OCI-LY1 (cell line): ENCODE measurements around the gene OVAAL.

Source experiments
- H2AFZ ChIP-seq: fragments of 200-600 bp; sonication (generic), shearing (Covaris generic); 2 replicates; pipeline ENCODE4 v1.6.0; 2014; ENCODE audit warnings: antibody characterized with exemption, mild to moderate bottlenecking, low read length
- H3F3A ChIP-seq: fragments of 200-600 bp; sonication (generic), shearing (Covaris generic); 2 replicates; pipeline ENCODE4 v1.6.0; 2014; ENCODE audit warnings: mild to moderate bottlenecking, antibody characterized with exemption, low read length, moderate library complexity; ENCODE audit not compliant: insufficient read depth
- H3K27ac ChIP-seq: fragments of 200-600 bp; sonication (generic); 2 replicates; pipeline ENCODE4 v1.5.1; 2014; ENCODE audit warnings: low read length, mixed run types, mild to moderate bottlenecking, low read depth; ENCODE audit not compliant: poor library complexity, severe bottlenecking
- H3K27me3 ChIP-seq: fragments of 200-600 bp; sonication (generic); 2 replicates; pipeline ENCODE4 v1.6.0; 2014; ENCODE audit warnings: antibody characterized with exemption, mild to moderate bottlenecking, low read length, moderate library complexity; ENCODE audit not compliant: insufficient read depth
- H3K36me3 ChIP-seq: fragments of 200-600 bp; sonication (generic); 2 replicates; pipeline ENCODE4 v1.6.1; 2014; ENCODE audit warnings: mild to moderate bottlenecking, antibody characterized with exemption, low read length, moderate library complexity, mixed read lengths; ENCODE audit not compliant: insufficient read depth
- H3K4me1 ChIP-seq: fragments of 200-600 bp; sonication (generic); 2 replicates; pipeline ENCODE4 v1.5.1; 2014; ENCODE audit warnings: mild to moderate bottlenecking, low read length, moderate library complexity; ENCODE audit not compliant: insufficient read depth, severe bottlenecking
- H3K4me2 ChIP-seq: fragments of 200-600 bp; sonication (generic), shearing (Covaris generic); 2 replicates; pipeline ENCODE4 v1.6.1; 2014; ENCODE audit warnings: low read length
- H3K4me3 ChIP-seq: fragments of 200-600 bp; sonication (generic); 2 replicates; pipeline ENCODE4 v1.5.1; 2014; ENCODE audit warnings: low read length, low read depth, mild to moderate bottlenecking, mixed read lengths; ENCODE audit not compliant: poor library complexity, severe bottlenecking
- H3K79me2 ChIP-seq: fragments of 200-600 bp; shearing (Covaris generic); 2 replicates; pipeline ENCODE4 v1.6.1; 2016; ENCODE audit warnings: mixed run types, low read length, mixed read lengths; ENCODE audit not compliant: insufficient read depth
- H3K9ac ChIP-seq: fragments of 200-600 bp; sonication (generic), shearing (Covaris generic); 2 replicates; pipeline ENCODE4 v1.6.1; 2014; ENCODE audit warnings: mild to moderate bottlenecking, low read length, mixed read lengths
- H3K9me2 ChIP-seq: fragments of 200-600 bp; sonication (generic), shearing (Covaris generic); 2 replicates; pipeline ENCODE4 v1.6.1; 2014; ENCODE audit warnings: low read depth, mild to moderate bottlenecking, low read length, mixed read lengths
- H3K9me3 ChIP-seq: fragments of 200-600 bp; shearing (Covaris generic); 2 replicates; pipeline ENCODE4 v1.6.1; 2014; ENCODE audit warnings: low read length, mixed read lengths
- H4K20me1 ChIP-seq: fragments of 200-600 bp; sonication (generic), shearing (Covaris generic); 2 replicates; pipeline ENCODE4 v1.6.0; 2016; ENCODE audit warnings: mild to moderate bottlenecking, low read length; ENCODE audit not compliant: insufficient read depth
- EZH2 ChIP-seq: fragments of 200-600 bp; sonication (generic), shearing (Covaris generic); IDR thresholded peaks from 2 replicates; pipeline ENCODE4 v1.8.0; 2017; ENCODE audit warnings: borderline replicate concordance, mixed run types, mild to moderate bottlenecking, antibody characterized with exemption, low read length, moderate library complexity, mixed read lengths
- TF ChIP-seq, protein P1 (sequence below): fragments of 200-600 bp; sonication (generic), shearing (Covaris generic); IDR thresholded peaks from 2 replicates; pipeline ENCODE4 v1.5.1; 2017; ENCODE audit warnings: mild to moderate bottlenecking, antibody characterized with exemption, low read length, moderate library complexity, mixed read lengths

The OVAAL gene

DNA sequence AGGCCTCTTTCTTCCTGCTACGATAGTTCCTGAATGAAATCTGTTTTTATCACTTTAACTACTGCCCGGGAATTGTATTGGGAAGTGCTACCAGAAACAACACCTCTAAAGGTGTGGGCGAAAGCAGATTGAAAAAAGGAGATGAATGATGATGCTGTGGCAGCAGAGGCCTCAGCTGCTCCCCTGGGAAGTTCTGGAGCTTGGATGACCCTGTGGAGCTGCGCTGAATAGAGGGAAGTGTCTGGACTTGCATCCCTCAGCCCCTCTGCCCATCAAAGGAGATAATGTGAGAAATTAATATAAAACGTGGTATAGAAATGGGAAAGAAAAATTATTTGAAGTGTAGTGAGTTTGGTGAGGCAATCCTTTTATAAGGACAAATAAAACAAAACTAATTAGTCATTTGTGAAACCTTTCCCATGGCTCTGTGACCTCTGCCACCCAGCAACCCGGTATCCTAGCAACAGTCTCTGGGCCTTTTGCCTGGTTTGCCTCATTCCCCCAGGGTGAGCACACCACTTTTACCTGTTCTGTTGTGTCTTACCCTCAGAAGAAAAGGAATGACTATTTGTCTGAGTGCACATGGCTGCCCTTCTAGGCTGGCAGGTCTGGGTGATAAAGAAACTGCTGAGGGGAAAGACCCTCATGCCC, 21.3 kb downstream of the OVAAL start:
- Histone ChIP-seq H3K27ac (no peak overlapping the region), H2AFZ (no peak overlapping the region), H3K9ac (no peak overlapping the region), H3K27me3 (no peaks in the 10 kb centered on the region), H3K4me3 (no peak overlapping the region), H3K9me2 (no peaks in the 10 kb centered on the region), H3K4me1 (no peaks in the 10 kb centered on the region), H4K20me1 (no peaks in the 10 kb centered on the region), H3F3A (no peaks in the 10 kb centered on the region), H3K9me3 (no peaks in the 10 kb centered on the region), H3K36me3 (no peaks in the 10 kb centered on the region), H3K4me2 (no peak overlapping the region), H3K79me2 (no peaks in the 10 kb centered on the region)
- TF ChIP-seq, protein P1, sequence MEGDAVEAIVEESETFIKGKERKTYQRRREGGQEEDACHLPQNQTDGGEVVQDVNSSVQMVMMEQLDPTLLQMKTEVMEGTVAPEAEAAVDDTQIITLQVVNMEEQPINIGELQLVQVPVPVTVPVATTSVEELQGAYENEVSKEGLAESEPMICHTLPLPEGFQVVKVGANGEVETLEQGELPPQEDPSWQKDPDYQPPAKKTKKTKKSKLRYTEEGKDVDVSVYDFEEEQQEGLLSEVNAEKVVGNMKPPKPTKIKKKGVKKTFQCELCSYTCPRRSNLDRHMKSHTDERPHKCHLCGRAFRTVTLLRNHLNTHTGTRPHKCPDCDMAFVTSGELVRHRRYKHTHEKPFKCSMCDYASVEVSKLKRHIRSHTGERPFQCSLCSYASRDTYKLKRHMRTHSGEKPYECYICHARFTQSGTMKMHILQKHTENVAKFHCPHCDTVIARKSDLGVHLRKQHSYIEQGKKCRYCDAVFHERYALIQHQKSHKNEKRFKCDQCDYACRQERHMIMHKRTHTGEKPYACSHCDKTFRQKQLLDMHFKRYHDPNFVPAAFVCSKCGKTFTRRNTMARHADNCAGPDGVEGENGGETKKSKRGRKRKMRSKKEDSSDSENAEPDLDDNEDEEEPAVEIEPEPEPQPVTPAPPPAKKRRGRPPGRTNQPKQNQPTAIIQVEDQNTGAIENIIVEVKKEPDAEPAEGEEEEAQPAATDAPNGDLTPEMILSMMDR, result no peak

DNA sequence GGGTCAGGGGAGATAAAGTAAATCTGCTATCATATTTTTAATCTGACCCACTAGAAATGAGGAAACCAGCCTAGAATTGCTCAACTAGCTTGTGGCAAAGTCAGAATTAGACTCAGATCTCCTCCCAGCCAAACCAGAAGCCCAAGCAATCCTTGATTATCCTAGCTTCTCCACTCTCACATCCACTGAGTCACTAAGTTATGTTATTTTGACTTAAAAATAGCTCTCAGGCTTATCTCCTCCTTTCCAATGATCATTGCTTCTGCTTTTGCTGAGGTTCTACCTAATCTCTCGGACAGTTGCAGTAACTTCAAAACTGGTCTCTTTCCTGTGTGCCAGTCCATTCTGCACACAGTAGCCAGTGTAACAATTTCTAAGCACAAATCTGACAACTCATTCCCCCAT, 22.9 kb downstream of the OVAAL start:
- Histone ChIP-seq H3K9me2 (no peaks in the 10 kb centered on the region), H3K27ac (no peak overlapping the region), H3K4me1 (no peaks in the 10 kb centered on the region), H3K4me3 (no peak overlapping the region), H3K4me2 (no peak overlapping the region), H3K27me3 (no peaks in the 10 kb centered on the region), H3K9ac (no peak overlapping the region), H4K20me1 (no peaks in the 10 kb centered on the region), H2AFZ (no peak overlapping the region), H3K79me2 (no peaks in the 10 kb centered on the region), H3K9me3 (no peaks in the 10 kb centered on the region), H3K36me3 (no peaks in the 10 kb centered on the region), H3F3A (no peaks in the 10 kb centered on the region)
- TF ChIP-seq EZH2, result no peak
- TF ChIP-seq, protein P1, result no peak

DNA sequence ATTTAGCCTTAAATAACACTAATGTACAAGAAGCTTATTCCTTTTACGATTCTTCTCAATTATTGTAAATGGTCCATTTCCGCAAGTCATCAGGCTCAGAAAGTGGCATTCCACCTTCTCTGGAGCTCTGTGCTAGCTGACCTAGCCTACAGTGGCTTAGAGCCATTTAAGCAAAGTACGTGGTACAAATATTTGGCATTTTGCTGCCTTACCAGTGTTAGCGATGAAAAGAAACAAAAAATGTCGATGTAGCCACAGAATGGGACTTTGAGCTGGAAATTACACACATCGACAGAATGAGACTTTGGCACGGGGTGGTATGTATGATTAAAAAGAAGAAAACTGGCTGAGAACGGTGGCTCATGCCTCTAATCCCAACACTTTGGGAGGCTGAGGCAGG, 26.1 kb downstream of the OVAAL start:
- H3K36me3 ChIP-seq, result no peaks in the 10 kb centered on the region
- no peak overlapping the region for H3K4me3 ChIP-seq
- no peaks in the 10 kb centered on the region for H3K79me2 ChIP-seq
- no peaks in the 10 kb centered on the region for H3K9me3 ChIP-seq
- no peak overlapping the region for H3K9ac ChIP-seq
- no peaks in the 10 kb centered on the region for H3K4me1 ChIP-seq
- no peaks in the 10 kb centered on the region for H3K27me3 ChIP-seq
- TF ChIP-seq, protein P1, result no peak
- no peak for TF ChIP-seq EZH2
- no peaks in the 10 kb centered on the region for H4K20me1 ChIP-seq
- no peak overlapping the region for H3K4me2 ChIP-seq
- no peak overlapping the region for H2AFZ ChIP-seq
- H3F3A ChIP-seq, result no peaks in the 10 kb centered on the region
- H3K9me2 ChIP-seq, result no peaks in the 10 kb centered on the region
- H3K27ac ChIP-seq, result no peak overlapping the region
